GM15510 (cell line): ENCODE data around the gene TRAPPC3.

ENCODE experiments used
- POLR2A ChIP-seq: IDR thresholded peaks from 3 replicates; pipeline ENCODE4 v1.6.1; 2011; ENCODE audit warnings: borderline replicate concordance; ENCODE audit not compliant: insufficient read length; ENCODE audit errors: extremely low read depth

TRAPPC3 gene

GRCh38 chr1:36149973-36150295, 648 bp upstream of the TRAPPC3 start:
- TF ChIP-seq POLR2A, result no peak

- TF ChIP-seq POLR2A, result no peak
These were observed 457 bp downstream of the TRAPPC3 start for GRCh38 chr1:36148821-36149236.

GRCh38 chr1:36144413-36144812, 4.9 kb downstream of the TRAPPC3 start:
- TF ChIP-seq POLR2A, result no peak

GRCh38 chr1:36143424-36143823, 5.9 kb downstream of the TRAPPC3 start:
- TF ChIP-seq POLR2A, result no peak

GRCh38 chr1:36142121-36142520, 7.2 kb downstream of the TRAPPC3 start:
- TF ChIP-seq POLR2A, result no peak

- no peak for TF ChIP-seq POLR2A
These were observed 9.8 kb downstream of the TRAPPC3 start for GRCh38 chr1:36139521-36139920.

GRCh38 chr1:36137776-36138175, 11.5 kb downstream of the TRAPPC3 start:
- TF ChIP-seq POLR2A, result no peak

- TF ChIP-seq POLR2A, result no peak
These were observed 12.1 kb downstream of the TRAPPC3 start for GRCh38 chr1:36137226-36137625.

GRCh38 chr1:36136535-36136934, 12.8 kb downstream of the TRAPPC3 start:
- TF ChIP-seq POLR2A, result no peak

- TF ChIP-seq POLR2A, result no peak
These were observed 13.5 kb downstream of the TRAPPC3 start for GRCh38 chr1:36135796-36136195.

- TF ChIP-seq POLR2A, result no peak
These were observed 14.0 kb downstream of the TRAPPC3 start for GRCh38 chr1:36135330-36135667.

GRCh38 chr1:36134505-36135329, 14.6 kb downstream of the TRAPPC3 start:
- no peak for TF ChIP-seq POLR2A

GRCh38 chr1:36134031-36134430, 15.3 kb downstream of the TRAPPC3 start:
- no peak for TF ChIP-seq POLR2A

GRCh38 chr1:36133484-36133883, 15.8 kb downstream of the TRAPPC3 start:
- no peak for TF ChIP-seq POLR2A

GRCh38 chr1:36132029-36132428, 17.3 kb downstream of the TRAPPC3 start:
- TF ChIP-seq POLR2A, result no peak

- no peak for TF ChIP-seq POLR2A
These were observed 20.4 kb downstream of the TRAPPC3 start for GRCh38 chr1:36128905-36129206.
